ENCODE data around the gene STK4.

DNA sequence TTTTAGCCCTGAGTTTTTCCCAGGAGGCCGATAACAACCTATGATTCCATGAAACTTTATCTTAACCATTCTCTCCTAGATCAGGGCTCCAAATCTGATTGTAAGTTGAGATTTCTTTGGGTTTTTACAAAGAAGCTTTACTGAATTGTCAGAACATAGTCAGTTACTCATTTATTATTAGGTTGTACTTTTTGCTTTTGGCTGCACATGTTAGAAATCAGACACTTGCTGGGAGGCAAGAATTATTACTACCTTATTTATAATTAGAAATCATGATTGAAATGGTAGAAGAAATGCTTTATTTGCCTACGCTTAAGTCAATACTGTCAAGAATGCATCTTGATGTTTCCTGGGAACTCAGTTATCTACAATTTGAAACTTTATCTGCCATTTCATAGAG lies 71.3 kb downstream of the STK4 start:
- TF ChIP-seq POLR2AphosphoS5 (IDR thresholded peaks at IDR 0.05) (no peak), MXI1 (conservative IDR thresholded peaks at IDR 0.05; ENCODE audit: poor library complexity, severe bottlenecking) (no peak), EP300 (conservative IDR thresholded peaks at IDR 0.05; ENCODE audit: poor library complexity, severe bottlenecking) (no peak), EZH2 (IDR thresholded peaks at IDR 0.05; ENCODE audit: borderline replicate concordance, insufficient read depth, low read length, poor library complexity, severe bottlenecking) (no peak)
- TF ChIP-seq, protein P1, sequence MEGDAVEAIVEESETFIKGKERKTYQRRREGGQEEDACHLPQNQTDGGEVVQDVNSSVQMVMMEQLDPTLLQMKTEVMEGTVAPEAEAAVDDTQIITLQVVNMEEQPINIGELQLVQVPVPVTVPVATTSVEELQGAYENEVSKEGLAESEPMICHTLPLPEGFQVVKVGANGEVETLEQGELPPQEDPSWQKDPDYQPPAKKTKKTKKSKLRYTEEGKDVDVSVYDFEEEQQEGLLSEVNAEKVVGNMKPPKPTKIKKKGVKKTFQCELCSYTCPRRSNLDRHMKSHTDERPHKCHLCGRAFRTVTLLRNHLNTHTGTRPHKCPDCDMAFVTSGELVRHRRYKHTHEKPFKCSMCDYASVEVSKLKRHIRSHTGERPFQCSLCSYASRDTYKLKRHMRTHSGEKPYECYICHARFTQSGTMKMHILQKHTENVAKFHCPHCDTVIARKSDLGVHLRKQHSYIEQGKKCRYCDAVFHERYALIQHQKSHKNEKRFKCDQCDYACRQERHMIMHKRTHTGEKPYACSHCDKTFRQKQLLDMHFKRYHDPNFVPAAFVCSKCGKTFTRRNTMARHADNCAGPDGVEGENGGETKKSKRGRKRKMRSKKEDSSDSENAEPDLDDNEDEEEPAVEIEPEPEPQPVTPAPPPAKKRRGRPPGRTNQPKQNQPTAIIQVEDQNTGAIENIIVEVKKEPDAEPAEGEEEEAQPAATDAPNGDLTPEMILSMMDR (IDR thresholded peaks at IDR 0.05; ENCODE audit: poor library complexity, severe bottlenecking) = no peak
- TF ChIP-seq, protein P2, sequence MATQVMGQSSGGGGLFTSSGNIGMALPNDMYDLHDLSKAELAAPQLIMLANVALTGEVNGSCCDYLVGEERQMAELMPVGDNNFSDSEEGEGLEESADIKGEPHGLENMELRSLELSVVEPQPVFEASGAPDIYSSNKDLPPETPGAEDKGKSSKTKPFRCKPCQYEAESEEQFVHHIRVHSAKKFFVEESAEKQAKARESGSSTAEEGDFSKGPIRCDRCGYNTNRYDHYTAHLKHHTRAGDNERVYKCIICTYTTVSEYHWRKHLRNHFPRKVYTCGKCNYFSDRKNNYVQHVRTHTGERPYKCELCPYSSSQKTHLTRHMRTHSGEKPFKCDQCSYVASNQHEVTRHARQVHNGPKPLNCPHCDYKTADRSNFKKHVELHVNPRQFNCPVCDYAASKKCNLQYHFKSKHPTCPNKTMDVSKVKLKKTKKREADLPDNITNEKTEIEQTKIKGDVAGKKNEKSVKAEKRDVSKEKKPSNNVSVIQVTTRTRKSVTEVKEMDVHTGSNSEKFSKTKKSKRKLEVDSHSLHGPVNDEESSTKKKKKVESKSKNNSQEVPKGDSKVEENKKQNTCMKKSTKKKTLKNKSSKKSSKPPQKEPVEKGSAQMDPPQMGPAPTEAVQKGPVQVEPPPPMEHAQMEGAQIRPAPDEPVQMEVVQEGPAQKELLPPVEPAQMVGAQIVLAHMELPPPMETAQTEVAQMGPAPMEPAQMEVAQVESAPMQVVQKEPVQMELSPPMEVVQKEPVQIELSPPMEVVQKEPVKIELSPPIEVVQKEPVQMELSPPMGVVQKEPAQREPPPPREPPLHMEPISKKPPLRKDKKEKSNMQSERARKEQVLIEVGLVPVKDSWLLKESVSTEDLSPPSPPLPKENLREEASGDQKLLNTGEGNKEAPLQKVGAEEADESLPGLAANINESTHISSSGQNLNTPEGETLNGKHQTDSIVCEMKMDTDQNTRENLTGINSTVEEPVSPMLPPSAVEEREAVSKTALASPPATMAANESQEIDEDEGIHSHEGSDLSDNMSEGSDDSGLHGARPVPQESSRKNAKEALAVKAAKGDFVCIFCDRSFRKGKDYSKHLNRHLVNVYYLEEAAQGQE (IDR thresholded peaks at IDR 0.05; ENCODE audit: borderline replicate concordance) = no peak
